ENCODE data around the gene DPP9.

DNA sequence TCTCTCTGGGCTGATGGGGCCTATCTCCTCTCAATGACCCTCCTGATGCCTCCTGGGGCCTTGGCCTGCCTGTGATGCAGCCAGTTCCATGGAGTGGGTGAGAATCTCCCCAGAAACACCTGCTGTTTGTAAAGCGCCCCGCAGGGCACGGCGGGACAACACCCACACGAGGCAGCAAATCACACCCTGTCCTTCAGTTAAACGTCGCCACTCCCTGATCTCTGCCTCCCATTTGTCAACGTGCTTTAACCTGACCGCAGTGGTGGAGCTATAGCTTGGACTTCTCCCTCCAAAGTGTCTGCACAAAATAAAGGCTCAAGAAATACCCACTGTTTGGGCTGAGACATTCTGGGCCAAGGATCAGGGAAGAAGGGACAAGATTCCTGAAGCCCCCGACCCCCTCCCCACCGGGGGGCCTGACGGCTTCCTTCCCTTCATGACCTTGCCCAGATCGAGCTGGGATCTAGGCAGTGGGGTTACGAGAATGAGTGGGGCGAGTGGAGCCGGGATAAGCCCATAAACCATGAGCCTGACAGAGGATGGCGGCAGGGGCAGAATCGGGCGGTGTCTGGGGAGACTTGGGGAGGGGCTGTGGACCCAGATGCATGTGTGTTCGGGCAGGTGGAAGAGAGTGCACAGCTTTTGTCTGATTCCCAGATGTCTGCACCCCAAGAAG, 61.5 kb downstream of the DPP9 start:
- TF ChIP-seq, protein P1, sequence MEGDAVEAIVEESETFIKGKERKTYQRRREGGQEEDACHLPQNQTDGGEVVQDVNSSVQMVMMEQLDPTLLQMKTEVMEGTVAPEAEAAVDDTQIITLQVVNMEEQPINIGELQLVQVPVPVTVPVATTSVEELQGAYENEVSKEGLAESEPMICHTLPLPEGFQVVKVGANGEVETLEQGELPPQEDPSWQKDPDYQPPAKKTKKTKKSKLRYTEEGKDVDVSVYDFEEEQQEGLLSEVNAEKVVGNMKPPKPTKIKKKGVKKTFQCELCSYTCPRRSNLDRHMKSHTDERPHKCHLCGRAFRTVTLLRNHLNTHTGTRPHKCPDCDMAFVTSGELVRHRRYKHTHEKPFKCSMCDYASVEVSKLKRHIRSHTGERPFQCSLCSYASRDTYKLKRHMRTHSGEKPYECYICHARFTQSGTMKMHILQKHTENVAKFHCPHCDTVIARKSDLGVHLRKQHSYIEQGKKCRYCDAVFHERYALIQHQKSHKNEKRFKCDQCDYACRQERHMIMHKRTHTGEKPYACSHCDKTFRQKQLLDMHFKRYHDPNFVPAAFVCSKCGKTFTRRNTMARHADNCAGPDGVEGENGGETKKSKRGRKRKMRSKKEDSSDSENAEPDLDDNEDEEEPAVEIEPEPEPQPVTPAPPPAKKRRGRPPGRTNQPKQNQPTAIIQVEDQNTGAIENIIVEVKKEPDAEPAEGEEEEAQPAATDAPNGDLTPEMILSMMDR (conservative IDR thresholded peaks at IDR 0.05 in 1 of 2, IDR thresholded peaks at IDR 0.05 in 1 of 2; ENCODE audit: low read depth in 1 of 2, low read length in 2 of 2) = no peak
- TF ChIP-seq EZH2 (IDR thresholded peaks at IDR 0.05; ENCODE audit: low read length, missing control alignments) = no peak
